ENCODE measurements around the gene WDR4.
A peak's percentile ranks its signal among the peaks of the same experiment; 100 is the strongest.
"Not testable (repeated sequence)": the region's sequence is repeated elsewhere in the genome, so short reads cannot be mapped to it uniquely, and the experiment has no call there.

WDR4 gene

DNA sequence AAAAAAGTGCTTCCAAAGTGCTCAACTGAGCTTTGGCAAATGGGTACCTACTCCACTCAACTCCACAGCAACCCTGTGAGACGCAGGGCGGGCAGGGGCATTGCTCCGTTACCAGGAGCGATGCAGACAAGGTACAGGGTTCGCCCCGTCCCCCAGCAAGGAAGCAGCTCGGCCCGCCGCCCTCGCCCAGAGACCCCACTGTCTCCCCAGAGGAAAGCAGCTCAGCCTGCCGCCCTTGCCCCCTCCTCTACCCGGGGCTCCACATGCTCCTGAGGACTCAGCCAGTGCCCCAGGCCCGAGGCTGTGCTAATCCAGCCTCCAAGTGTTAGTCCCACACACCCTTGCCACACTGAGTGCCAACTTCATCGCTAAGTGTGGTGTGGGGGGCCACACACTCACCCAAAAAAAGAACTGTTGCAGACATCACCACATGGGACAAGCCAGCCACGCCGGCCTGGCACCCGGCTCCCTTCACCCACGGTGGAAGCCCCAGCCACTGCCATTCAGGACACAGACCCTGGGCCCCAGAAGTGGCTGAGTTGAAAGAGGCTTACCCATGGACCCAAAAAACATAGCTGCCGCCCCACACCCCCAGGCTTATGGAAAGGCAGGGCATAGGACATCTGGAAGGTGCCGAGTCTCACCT is 26.3 kb downstream of the WDR4 start:
- no peak for DNase-seq (ENCODE audit: low read depth)

DNA sequence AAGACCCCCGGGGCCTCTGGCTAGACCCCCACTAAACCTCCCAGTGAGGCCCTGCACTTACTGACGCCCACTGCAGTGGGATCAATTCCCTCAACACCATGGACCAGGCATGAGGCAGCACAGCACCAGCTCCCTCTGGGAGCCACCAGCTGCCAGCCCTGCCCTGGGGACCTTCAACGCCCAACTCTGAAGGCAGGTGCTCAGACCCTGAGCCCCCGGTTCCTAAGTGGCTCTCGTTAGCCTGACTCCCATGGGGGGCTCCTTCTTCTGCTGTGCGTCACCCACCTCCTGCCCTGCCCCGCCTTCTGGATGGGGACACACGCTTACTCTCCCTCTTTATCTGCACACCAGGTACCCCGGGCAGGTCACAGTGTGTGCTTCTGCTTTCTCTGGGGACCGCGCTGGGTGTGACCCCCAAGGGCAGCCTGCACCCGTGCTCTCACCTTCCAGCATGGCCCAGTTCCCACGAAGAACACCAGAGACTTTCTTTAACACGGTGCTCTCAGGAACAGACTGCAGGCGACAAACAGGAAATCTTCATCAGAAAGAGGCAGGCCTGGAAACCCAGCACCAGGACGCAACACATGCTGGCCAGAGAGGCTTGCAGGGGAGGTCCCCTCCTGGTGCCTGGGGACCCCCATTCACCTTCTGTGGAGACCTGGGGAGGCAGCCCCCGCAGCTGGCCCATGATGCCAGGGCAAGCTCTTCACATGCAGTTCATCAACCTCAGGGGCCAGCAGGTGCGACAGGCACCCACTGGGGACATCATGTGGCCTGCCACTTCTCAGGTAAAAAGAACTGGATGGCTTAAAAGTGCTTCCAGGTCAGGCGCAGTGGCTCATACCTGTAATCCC is 27.3 kb downstream of the WDR4 start:
- no peak for DNase-seq (ENCODE audit: low read depth)

DNA sequence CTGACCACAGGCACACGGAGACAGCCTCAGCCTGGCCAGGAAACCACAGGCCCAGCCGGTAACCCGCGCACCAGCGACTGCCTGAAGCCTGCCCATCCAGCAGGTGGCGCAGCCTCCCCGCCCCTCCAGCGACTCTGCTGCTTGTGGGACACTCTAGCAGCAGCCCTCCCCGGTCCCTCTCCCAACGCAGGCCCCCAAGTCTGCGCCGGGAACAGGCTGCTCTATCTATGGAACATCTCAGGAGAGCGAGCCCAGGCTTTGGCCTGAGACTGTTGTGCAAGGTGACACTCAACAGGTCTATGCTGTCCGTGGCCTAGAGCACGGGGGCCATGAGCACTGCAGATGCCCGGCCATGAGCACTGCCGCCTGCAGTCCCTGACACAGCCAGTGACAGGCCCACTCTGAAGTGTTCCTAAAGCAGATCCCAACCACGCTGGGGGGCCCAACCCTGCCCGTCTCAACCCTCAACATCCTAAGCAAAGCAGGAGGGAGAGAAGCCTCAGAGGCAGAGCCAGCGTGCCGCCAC is 28.4 kb downstream of the WDR4 start:
- peak; percentile 17 for DNase-seq (ENCODE audit: low read depth)

- DNase-seq (ENCODE audit: low read depth), result no peak
Measured at GRCh38 chr21:42850463-42850862, 28.9 kb downstream of the WDR4 start.

DNA sequence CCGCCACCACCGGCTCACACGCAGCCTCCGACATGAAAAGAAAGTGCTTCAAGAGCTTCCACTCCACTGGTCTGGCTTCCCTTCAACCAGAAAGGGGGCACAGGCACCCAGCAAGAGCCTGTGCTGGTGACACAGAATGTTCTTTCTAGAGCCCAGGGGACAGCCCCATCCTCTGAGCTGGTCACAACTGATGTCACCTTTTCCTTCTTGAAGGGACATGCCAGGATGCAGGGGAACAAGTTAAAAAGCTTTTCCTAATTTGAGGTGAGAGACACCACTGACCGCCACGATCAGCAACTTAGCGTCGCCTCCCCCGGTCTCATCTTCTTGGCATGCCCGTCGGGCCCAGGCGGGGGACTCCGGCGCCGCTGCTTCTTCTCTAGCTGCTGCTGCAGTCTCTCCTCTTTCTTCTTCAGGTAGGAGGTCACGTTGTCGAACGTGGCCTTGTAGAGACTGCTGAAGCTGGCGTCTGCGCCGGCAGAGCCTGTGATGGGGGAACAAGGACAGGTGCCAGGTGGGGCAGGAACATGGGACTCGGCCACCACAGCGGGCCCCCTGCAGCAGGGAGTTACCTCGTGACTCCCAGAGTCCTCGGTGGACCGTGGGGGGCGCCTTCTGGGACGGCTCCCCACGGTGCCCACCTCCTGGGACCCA is 29.5 kb downstream of the WDR4 start:
- no peak for DNase-seq (ENCODE audit: low read depth)

DNA sequence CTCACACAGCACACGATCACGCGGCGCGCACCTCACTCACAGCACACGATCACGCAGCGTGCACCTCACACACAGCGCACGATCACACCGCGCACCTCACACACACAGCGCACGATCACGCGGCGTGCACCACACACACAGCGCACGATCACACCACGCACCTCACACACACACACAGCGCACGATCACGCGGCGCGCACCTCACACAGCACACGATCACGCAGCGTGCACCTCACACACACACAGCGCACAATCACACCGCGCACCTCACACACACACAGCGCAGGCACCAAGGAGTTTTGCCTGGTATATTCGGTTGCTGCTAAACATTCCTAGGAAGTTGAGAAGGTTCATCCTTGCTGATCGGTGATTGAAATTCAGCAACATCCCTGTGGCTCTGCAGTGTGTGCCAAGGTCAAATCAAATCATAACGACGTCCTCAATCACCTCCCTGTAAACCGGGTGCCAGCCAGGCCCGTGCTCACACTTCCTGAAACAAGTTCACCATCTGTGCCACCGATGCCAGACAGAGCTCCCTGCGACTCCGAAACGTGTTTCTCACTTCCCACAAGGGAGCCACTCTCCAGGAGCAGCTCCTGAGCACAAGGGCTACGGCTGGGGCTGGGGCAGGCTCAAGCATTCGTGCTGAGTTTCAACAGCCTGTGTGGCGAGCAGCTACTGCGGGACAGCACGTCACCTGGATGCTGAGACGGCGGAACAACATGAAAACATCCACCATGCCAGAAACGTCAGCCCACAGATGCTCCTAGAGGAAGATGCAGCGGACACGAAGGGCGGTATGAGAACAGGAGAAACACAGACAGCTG is 30.2 kb downstream of the WDR4 start:
- DNase-seq (ENCODE audit: low read depth), result no peak

DNA sequence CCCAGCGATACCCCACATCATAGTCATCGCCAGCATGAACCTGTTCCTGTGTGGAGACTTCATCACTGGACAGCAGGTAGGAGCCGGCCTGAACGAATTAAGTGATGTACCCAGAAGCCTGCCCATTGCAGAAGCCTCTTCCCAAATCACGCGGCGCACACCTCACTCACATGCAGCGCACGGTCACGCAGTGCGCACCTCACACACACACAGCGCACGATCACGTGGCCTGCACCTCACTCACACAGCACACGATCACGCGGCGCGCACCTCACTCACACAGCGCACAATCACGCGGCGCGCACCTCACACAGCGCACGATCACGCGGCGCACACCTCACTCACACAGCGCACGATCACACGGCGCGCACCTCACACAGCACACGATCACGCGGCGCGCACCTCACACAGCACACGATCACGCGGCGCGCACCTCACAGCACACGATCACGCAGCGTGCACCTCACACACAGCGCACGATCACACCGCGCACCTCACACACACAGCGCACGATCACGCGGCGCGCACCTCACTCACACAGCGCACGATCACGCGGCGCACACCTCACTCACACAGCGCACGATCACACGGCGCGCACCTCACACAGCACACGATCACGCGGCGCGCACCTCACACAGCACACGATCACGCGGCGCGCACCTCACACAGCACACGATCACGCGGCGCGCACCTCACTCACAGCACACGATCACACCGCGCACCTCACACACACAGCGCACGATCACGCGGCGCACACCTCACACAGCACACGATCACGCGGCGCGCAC is 31.0 kb downstream of the WDR4 start:
- not testable (repeated sequence) for DNase-seq (ENCODE audit: low read depth)

- no peak for DNase-seq (ENCODE audit: low read depth)
Measured at GRCh38 chr21:42847726-42848125, 31.6 kb downstream of the WDR4 start.

DNA sequence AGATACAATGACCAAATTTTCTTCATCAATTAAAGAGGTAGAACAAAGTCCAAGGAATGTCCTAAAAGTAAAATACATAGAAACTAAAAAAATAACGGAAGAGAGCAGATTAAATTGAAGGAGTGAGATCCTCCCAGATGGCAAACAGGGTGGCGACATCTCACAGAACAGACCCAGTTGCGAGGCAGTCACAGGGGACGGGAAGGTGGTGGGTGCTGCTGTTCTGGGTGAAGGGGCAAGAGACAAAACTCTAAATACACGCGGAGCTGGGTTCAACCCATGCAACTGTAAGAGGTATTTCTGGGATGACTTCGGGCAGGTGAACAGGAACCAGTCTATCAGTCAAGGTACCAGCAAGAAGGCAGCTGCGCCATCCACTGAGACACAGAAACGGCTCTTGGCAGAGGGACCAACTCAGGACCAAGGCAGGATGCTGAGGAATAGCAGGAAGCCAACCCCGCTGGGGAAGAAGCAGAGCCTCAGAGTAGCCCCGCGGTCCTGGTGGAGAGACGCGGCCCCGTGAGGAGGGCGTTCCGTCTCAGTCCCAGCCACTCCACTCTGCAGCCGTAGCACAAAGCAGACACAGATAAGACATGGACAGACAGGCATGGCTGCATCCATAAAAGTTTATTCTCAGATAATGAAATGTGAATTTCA is 32.2 kb downstream of the WDR4 start:
- no peak for DNase-seq (ENCODE audit: low read depth)

- no peak for DNase-seq (ENCODE audit: low read depth)
Measured at GRCh38 chr21:42846221-42846620, 33.1 kb downstream of the WDR4 start.

- DNase-seq (ENCODE audit: low read depth), result no peak
Measured at GRCh38 chr21:42845296-42845965, 33.9 kb downstream of the WDR4 start.

- DNase-seq (ENCODE audit: low read depth), result no peak
Measured at GRCh38 chr21:42844411-42845113, 34.8 kb downstream of the WDR4 start.

- DNase-seq (ENCODE audit: low read depth), result no peak
Measured at GRCh38 chr21:42843056-42843455, 36.3 kb downstream of the WDR4 start.

DNA sequence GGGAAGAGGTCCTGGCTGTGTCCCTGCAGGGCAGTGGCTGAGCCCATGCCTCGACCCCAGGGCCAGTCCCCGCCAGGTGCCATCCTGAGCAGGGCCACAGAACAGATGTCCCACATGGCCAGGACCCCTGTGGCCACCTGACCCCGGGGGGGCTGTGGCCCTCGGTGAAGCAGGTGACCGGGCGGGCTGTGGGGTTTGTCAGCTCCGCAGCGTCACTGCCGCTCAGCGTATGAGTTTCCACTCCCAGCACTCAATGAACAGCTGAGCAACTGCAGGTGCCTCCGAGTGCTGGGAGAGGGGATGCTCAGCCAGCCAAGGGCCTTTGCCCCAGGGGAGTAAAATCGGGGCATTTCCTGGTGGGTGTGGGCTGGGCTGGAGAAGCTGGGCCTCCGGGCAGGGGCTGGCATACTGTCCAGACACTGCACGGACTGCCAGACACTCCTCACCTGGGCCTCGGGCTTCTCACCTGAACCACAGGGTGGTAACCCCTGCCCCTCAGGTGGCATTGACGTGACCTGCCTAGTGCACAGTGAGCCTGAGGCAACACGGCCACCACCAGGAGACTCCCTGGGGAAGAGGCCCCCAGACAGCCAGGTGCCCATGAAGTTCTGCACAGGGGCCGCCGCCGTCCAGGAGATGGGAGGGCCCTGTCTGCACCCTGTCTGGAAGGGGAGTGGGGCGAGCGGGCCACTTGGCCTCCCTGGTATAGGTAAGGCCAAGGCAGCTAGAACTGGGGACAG is 37.3 kb downstream of the WDR4 start:
- DNase-seq (ENCODE audit: low read depth), result not testable (repeated sequence)

DNA sequence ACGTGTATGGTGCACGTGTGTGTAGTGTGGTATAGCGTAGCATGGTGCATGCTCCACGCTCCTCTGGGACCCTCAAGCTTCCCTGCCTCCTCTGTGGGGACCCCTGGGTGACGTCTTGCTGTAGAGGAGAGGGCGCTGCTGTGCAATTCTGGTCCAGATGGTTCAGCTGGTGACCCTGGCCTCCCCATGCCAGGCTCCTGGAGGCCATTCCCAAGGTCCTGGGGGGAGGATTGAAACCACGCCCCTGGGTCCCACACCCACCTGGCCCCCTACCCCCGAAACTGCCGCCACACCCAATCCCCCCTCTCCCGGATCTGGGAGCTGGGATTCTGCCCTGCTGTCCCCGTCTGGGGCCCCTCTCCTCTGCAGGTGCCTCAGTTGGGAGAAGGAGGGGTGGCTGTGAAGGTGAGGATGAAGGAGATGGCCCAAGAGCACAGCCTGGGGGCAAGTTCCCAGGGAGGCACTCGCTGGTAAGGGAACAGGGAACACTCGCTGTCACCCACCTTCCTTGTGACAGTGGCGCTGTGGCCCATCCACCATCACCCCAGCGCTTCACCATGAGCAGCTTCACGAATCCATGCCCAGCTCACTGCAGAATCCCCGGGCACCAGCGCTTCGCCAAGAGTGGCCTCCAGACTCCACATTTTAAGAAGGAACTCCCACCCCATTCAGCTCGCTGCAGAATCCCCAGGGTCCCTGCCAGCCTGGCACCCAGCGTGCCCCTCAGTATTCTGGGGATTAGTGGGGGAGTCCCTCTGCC is 38.0 kb downstream of the WDR4 start:
- DNase-seq (ENCODE audit: low read depth), result no peak

GRCh38 chr21:42840411-42841155 is 38.8 kb downstream of the WDR4 start:
- DNase-seq (ENCODE audit: low read depth), result no peak
